Stomach (tissue), 4 donors: ENCODE data around the gene MAP3K3.

Experiments used
- CTCF ChIP-seq, 7 experiments: fragments of 450-650 bp in 4 of 7; fragments of 200-600 bp in 3 of 7; sonication (generic) in 3 of 7; IDR thresholded peaks; one replicate each; pipeline ENCODE4 v1.5.1; 2016 to 2019; ENCODE audit warnings: antibody characterized with exemption in 7 of 7, control low read depth in 2 of 7, mild to moderate bottlenecking in 1 of 7
- EP300 ChIP-seq: sonication (generic); formaldehyde crosslinking; IDR thresholded peaks from one replicate; pipeline ENCODE4 v1.6.1; 2017; ENCODE audit warnings: antibody characterized with exemption
- POLR2A ChIP-seq, 4 donors: fragments of 450-650 bp; IDR thresholded peaks; one replicate each; pipeline ENCODE4 v1.6.1; 2016; ENCODE audit warnings: antibody characterized with exemption in 4 of 4, control low read depth in 2 of 4, mild to moderate bottlenecking in 1 of 4, moderate library complexity in 1 of 4

DNA sequence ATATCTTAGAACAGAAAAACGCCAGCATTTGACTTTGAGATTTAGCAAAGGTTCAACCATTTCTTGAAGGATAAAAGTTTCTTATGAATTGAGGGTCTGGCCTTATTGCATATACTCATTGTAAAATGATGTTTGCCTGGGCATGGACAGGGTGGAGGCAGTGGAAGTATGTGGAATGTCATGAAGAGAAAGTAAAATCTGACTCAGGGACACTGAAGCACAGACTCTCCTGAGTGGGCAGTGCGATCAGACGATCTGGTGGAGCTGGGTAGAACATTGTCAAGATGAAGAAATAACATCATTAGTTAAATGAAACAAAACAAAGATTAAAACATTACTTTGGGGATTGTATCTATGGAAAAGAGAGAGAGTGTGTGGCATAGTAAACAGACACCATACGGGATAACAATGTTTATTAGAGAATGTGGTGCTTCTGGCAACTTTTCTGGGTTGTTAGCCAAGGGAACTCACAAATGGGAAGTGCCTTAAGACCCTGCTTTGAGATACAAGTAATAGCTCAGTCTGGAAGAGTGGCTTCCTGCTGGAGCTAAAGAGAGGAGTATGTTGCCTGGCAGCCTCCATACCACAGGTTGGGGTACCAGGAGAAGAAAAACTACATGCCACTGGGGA is 4.4 kb downstream of the MAP3K3 start:
- TF ChIP-seq CTCF (IDR thresholded peaks at IDR 0.05) (no peak), POLR2A (IDR thresholded peaks at IDR 0.05) (no peak), EP300 (no peak)
